Measurements from ENCODE around the gene DCTN5.
"Not testable (repeated sequence)": the region's sequence is repeated elsewhere in the genome, so short reads cannot be mapped to it uniquely, and the experiment has no call there.

The DCTN5 gene

GRCh38 chr16:23694644-23695373 lies 53.5 kb downstream of the DCTN5 start:
- no peak for DNase-seq

DNA sequence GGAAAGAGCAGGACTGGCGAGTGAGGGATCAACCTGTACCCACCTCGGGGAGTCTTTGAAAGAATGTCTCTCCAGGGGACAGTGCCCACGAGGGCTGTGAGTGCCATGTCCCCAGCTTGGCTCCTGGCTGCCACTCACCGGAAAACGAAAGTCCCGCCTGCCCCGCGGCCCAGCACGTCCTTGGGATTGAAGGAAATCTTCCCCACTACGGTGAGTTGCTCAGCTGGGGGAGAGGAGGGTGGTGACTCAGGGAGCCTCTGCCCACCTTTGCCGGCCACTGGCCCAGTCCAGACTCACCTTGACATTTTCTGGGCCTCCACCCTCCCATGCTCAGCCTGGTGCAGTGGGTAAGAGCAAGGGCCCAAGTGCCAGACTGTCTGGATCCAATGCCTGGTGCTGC lies 54.5 kb downstream of the DCTN5 start:
- DNase-seq = no peak

GRCh38 chr16:23699100-23699499 lies 57.8 kb downstream of the DCTN5 start:
- no peak for DNase-seq

DNA sequence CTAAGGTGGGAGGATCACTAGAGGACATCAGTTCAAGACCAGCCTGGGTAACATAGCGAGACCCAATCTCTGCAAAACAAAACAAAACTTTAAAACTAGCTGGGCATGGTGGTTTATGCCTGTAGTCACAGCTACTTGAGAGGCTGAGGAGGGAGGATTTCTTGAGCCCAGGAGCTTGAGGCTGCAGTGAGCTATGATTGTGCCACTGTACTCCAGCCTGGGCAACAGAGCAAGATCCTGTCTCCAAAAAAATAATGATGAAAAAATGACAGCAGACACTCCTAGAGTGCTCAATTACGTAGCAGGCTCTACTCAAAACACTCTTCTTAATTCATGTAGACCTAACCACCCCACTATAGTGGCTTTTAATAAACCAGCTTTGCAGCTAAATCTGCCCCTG lies 58.8 kb downstream of the DCTN5 start:
- no peak for DNase-seq

DNA sequence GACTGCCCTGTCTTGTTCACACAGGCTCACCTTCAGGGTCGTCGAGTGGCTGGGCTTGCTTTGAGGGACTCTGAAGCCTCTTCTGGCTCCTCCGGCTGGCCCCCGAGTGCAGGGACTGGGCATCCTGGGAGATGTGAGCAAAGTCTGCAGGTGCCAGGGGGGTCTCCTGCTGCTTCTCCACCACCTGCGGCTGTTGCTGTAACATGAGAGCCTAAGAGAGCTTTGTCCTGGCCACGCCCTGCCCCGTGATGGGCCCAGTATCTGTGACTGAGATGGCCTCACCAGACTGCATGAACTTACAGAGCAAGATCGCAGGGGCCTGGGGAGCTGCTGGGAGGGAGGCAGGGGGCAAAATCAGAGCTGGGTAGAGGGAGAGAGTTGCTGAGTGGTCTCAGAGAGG lies 59.2 kb downstream of the DCTN5 start:
- no peak for DNase-seq

DNA sequence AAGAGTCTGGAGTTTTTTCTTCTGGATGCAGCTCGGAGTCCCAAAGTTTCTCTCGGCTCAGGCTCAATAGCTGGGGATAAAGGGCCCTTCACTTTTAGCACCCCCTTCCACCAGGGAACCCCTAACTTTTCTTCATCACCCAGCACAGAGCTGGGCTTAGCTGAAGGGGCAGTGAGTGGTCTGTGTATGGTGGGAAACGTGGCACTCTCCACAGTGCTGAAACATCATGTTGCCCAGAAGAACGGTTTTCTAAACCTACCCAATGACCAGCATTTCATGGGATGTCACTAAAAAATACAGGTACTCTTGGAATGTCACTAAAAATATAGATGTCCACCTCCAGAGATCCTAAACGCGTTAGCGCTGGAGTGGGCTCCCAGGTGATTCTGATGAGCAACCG lies 59.8 kb downstream of the DCTN5 start:
- no peak for DNase-seq

- no peak for DNase-seq
Measured at GRCh38 chr16:23702951-23703350, 61.7 kb downstream of the DCTN5 start.

GRCh38 chr16:23704772-23705516 lies 63.7 kb downstream of the DCTN5 start:
- DNase-seq = no peak

GRCh38 chr16:23705517-23705902 lies 64.2 kb downstream of the DCTN5 start:
- DNase-seq = no peak

DNA sequence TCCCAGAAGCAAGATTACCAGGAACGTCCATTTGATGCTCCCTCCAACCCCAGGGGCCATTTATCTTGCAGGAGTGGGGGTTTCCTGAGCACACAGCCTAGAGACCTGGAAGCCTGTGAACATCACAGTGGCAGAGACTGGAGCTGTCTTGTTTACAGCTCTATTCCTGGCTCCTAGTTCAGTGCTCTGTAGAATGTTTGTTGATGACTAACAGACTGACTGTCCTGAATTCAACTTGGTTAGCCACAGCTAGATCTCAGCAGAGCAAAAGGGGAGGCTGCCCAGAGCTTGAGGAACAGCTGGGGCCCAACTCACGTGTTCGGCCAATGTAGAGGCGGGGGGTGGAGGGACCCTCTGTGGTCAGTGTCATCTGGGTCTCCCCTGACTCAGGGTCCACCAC lies 65.2 kb downstream of the DCTN5 start:
- DNase-seq = no peak

GRCh38 chr16:23709536-23709935 lies 68.3 kb downstream of the DCTN5 start:
- DNase-seq = no peak

GRCh38 chr16:23710008-23710407 lies 68.7 kb downstream of the DCTN5 start:
- DNase-seq = no peak

DNA sequence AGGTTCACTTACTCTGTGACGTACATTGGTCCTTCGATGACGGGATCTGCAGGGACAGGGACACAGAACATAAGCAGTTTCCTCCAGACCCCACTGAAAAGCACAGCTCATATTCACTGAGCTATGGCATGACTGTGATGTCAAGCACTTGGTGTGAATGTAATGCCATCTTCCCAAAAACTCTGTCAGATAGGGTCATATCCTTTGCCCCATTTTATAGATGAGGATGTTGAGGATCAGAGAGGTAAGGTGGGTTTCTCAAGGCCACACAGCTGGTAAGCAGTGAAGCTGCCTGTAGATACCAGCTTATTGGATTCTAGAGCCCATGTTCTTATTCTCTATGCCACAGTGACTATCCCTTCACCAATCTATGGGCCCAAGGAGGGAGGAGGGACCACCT lies 69.2 kb downstream of the DCTN5 start:
- DNase-seq = no peak

DNA sequence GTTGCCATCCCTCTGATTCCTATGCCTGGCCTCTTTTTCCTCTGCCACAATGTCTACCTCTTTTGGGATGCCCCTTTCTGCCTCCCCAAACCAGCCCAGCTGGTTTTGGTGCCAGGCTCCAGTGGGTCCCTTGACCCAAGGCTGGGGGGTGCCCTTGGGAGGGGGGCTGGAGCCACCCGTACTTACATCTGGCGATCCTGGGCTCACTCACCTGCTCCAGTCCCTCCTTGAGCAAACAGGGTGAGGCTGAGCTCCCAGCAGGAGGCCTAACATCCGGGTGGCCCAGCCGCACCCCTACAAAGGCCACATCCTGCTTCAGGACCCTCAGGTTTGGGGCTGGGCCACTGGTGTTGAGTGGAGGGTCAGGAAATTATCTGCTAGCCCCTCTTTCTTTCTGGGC lies 70.5 kb downstream of the DCTN5 start:
- no peak for DNase-seq

- DNase-seq = no peak
Measured at GRCh38 chr16:23712976-23713375, 71.7 kb downstream of the DCTN5 start, which contains the start of gene ERN2. Gene ERN2 (minus strand): TSS chr16:23713222. CDS start chr16:23713187, 35 bp downstream.

DNA sequence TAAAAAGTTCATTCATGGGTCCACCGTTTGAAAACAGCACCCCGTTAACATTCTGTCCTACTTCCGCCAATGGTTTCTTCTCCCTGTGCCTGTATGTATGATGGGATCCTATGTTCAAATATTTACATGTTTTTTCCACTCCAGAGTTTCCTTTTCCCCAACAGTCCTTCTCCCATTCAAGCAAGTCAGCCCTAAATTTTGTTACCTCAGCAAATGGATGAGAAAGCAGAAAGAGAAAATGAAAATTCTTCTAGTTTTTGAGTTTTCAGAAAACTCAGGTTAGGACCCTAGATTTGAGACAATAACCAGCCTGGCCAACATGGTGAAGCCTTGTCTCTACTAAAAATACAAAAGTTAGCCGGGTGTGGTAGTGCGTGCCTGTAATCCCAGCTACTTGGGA lies 75.2 kb downstream of the DCTN5 start:
- no peak for DNase-seq

DNA sequence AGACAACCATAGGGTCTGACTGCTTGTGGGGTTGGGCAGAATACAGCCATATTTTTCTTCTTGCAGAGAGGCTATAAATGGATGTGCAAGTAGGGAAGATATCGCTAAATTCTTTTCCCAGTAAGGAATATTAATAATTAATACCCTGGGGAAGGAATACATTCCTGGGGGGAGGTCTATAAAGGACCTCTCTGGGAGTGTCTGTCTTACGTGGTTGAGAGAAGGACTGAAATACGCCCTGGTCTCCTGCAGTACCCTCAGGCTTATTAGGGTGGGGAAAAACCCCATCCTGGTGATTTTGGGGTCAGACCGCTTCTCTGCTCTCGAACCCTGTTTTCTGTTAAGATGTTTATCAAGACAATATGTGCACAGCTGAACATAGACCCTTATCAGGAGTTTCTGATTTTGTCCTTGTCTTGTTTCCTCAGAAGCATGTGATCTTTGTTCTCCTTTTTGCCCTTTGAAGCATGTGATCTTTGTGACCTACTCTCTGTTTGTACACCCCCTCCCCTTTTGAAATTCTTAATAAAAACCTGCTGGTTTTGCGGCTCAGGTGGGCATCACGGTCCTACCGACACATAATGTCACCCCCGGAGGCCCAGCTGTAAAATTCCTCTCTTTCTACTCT lies 81.5 kb downstream of the DCTN5 start:
- DNase-seq = not testable (repeated sequence)

DNA sequence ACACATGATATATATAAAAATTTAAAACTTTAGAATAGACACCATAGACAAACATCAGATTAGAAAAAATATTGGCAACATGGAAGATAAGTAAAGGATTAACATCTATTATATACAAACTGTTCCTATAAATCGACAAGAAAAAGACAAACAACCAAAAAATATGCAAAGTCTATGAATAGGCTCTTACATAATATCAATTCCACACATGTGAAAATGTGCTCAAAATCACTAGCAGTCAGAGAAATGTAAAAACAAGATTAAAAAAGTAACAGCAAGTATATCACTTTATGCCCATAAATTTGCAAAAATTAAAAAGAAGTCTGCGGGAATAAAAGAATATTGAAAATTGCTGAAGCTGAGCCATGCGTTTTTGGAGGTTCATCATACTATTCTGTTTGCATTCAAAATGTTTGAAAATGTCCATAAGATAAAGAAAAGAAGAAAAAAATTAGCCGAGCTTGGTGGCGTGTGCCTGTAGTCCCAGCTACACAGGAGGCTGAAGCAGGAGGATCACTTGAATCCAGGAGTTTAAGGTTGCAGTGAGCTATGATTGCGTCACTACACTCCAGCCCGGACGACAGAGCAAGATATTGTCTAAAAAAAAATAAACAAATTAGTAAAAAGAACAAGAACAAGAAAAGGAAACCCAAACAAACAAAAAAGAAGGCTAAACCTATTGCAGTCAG lies 83.0 kb downstream of the DCTN5 start:
- no peak for DNase-seq

- DNase-seq = no peak
Measured at GRCh38 chr16:23724785-23725131, 83.5 kb downstream of the DCTN5 start.

- DNase-seq = no peak
Measured at GRCh38 chr16:23726710-23727109, 85.4 kb downstream of the DCTN5 start.

Measured in NCI-H226 (cell line).